Measurements from ENCODE around the gene CAPN5.
A peak's percentile ranks its signal among the peaks of the same experiment; 100 is the strongest.

CAPN5 gene

DNA sequence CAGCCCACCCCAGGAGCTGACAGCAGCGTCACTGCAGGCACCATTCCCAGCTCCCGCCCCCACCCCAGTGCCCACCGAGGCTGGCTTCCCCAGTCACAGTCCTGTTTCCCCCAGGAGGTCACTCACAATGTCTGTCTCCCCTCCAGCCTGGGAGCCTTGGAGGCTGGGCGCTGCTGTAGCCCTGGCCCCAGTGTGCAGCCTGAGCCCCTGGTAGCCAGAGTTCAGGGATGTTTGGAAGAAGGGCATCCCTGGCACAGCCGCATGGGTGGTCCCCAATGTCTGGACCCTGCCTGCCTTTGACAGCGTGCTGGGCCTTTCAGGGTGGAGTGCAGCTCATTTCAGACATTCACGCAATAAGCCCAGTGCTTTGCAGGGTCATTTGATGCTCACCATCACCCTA, 4.3 kb downstream of the CAPN5 start:
- no peak for DNase-seq (ENCODE audit: low read depth)

GRCh38 chr11:77071671-77072605, 5.2 kb downstream of the CAPN5 start:
- TF ChIP-seq CTCF (conservative IDR thresholded peaks at IDR 0.05; ENCODE audit: low read length) = no peak
- H3K4me3 ChIP-seq (ENCODE audit: low read length) = no peak overlapping the region
- peak; percentile 15 for DNase-seq (ENCODE audit: low read depth)

More for the DNA sequence above, 4.3 kb downstream of the CAPN5 start:
- TF ChIP-seq CTCF (conservative IDR thresholded peaks at IDR 0.05; ENCODE audit: low read length) = no peak
- H3K4me3 ChIP-seq (ENCODE audit: low read length) = no peak overlapping the region

GRCh38 chr11:77072851-77073327, 6.1 kb downstream of the CAPN5 start:
- no peak overlapping the region for H3K4me3 ChIP-seq (ENCODE audit: low read length)
- TF ChIP-seq CTCF (conservative IDR thresholded peaks at IDR 0.05; ENCODE audit: low read length) = no peak
- DNase-seq (ENCODE audit: low read depth) = no peak

- DNase-seq (ENCODE audit: low read depth) = peak; percentile 95
- no peak overlapping the region for H3K4me3 ChIP-seq (ENCODE audit: low read length)
- TF ChIP-seq CTCF (conservative IDR thresholded peaks at IDR 0.05; ENCODE audit: low read length) = peak; percentile 77
These were observed 6.7 kb downstream of the CAPN5 start for GRCh38 chr11:77073328-77074001.

GRCh38 chr11:77074205-77074604, 7.4 kb downstream of the CAPN5 start:
- H3K4me3 ChIP-seq (ENCODE audit: low read length) = no peak overlapping the region
- DNase-seq (ENCODE audit: low read depth) = no peak
- no peak for TF ChIP-seq CTCF (conservative IDR thresholded peaks at IDR 0.05; ENCODE audit: low read length)

- H3K4me3 ChIP-seq (ENCODE audit: low read length) = no peak overlapping the region
- no peak for TF ChIP-seq CTCF (conservative IDR thresholded peaks at IDR 0.05; ENCODE audit: low read length)
- peak; percentile 13 for DNase-seq (ENCODE audit: low read depth)
These were observed 8.0 kb downstream of the CAPN5 start for GRCh38 chr11:77074626-77075221.

Measured in AG10803 (cell line).